Measurements from ENCODE around the gene FNBP1.

FNBP1 gene

GRCh38 chr9:129849901-129850300 lies 193.1 kb downstream of the FNBP1 start:
- DNase-seq, result no peak

GRCh38 chr9:129848712-129849441 lies 194.1 kb downstream of the FNBP1 start:
- DNase-seq, result no peak

- no peak for DNase-seq
Measured at GRCh38 chr9:129845373-129845772, 197.6 kb downstream of the FNBP1 start.

- DNase-seq, result no peak
Measured at GRCh38 chr9:129841071-129841470, 201.9 kb downstream of the FNBP1 start.

- DNase-seq, result no peak
Measured at GRCh38 chr9:129840034-129840433, 203.0 kb downstream of the FNBP1 start.

- DNase-seq, result no peak
Measured at GRCh38 chr9:129839324-129840023, 203.5 kb downstream of the FNBP1 start.

- peak; percentile 51 for DNase-seq
Measured at GRCh38 chr9:129838707-129839259, 204.2 kb downstream of the FNBP1 start.
